GM12892 (cell line): ENCODE measurements around the gene TPPP2.
A peak's percentile ranks its signal among the peaks of the same experiment; 100 is the strongest.

Experiments
- POLR2A ChIP-seq: IDR thresholded peaks from 2 replicates; pipeline ENCODE4 v1.6.1; 2011; ENCODE audit warnings: low read depth, low read length, control low read depth
- TAF1 ChIP-seq: IDR thresholded peaks from 2 replicates; pipeline ENCODE4 v1.6.1; 2011; ENCODE audit warnings: low read depth, mild to moderate bottlenecking, control low read depth, low read length, borderline replicate concordance

DNA sequence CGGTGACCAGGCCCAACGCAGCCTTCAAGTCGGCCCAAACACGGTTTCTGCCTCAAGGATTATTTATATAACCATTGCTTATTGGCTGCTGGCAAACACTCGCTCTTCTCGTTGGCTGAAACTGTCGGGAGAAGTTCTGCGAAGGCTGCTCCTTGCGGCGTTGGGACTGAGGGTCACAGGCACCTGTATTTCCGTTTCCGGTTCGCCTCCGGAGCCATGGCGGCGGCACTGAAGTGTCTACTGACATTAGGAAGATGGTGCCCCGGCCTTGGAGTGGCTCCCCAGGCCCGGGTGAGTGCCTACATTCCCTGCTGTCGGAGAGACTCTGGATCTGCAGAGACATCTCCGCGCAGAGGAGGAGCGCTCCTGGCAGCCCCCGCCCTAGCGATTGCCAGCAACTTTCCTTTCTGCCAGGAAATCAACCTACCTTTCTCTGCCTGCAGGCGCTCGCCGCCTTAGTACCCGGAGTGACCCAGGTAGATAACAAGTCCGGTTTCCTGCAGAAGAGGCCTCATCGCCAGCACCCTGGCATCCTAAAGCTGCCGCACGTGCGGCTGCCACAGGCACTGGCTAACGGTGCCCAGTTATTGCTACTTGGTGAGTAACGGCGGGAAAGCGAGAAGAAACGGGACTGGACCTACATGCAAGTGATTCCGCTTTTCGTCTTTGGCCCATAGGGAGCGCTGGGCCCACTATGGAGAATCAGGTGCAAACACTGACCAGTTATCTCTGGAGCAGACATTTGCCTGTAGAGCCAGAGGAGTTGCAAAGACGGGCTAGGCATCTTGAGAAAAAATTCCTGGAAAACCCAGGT, 40.0 kb upstream of the TPPP2 start, which contains the start of gene METTL17:
- TF ChIP-seq POLR2A (peak; percentile 90), TAF1 (peak; percentile 80)
